ENCODE measurements around the gene CCDC150. TPM values are rescaled to one million over a fixed set of nuclear protein-coding genes. Genes with fewer than 3 reads are reported as not detected.

The CCDC150 gene
- total and polyA plus RNA-seq, 2 of the 8 experiments (the other 6 are each of a cell fraction or from before 2014, with no cell fraction given): 8.3 to 31.9 TPM

- peaks cover 10 to 13% of the 10 kb centered on the region in 2 experiments; a peak in 3 of 4 replicates for H3K9me3 ChIP-seq (ENCODE audit: insufficient read depth in 2 of 2, low read depth in 1 of 2, low read length in 1 of 2)
- no peak overlapping the region for H3K4me3 ChIP-seq (ENCODE audit: extremely low read depth in 1 of 4, insufficient read depth in 2 of 4, low read depth in 3 of 4, low read length in 4 of 4)
- H3K14ac ChIP-seq (ENCODE audit: insufficient read length): no peak overlapping the region
- H3K23ac ChIP-seq (ENCODE audit: insufficient read length): no peak overlapping the region
- no peaks in the 10 kb centered on the region for H3K79me1 ChIP-seq (ENCODE audit: low read depth, low read length)
- H3K18ac ChIP-seq (ENCODE audit: extremely low read depth, low read length): no peak overlapping the region
- no peak overlapping the region for H3K4ac ChIP-seq (replicated peaks; ENCODE audit: insufficient read length, low read depth, low read length)
- H2BK20ac ChIP-seq (ENCODE audit: low read length): no peak overlapping the region
- no peaks in the 10 kb centered on the region for H3K79me2 ChIP-seq (ENCODE audit: control insufficient read depth in 1 of 2, insufficient read depth in 2 of 2, low read length in 2 of 2)
- DNase-seq (ENCODE audit: low read depth in 1 of 2, low spot score in 2 of 2): no peak
- TF ChIP-seq GTF2F1 (IDR thresholded peaks at IDR 0.05; ENCODE audit: borderline replicate concordance, low read depth, low read length): no peak
- no peak overlapping the region for H4K91ac ChIP-seq (replicated peaks; ENCODE audit: insufficient read length, low read length)
- no peaks in the 10 kb centered on the region for H3K27me3 ChIP-seq (replicated peaks in 1 of 4; ENCODE audit: control insufficient read depth in 3 of 4, extremely low read depth in 1 of 4, insufficient read depth in 3 of 4, low read length in 3 of 4)
- no peak overlapping the region for H2BK15ac ChIP-seq (ENCODE audit: low read length)
- no peak overlapping the region for H2AK5ac ChIP-seq (ENCODE audit: low read depth, low read length)
- no peak overlapping the region for H2BK12ac ChIP-seq (ENCODE audit: low read depth, low read length)
- ChIA-PET POLR2A (ENCODE audit: partially characterized antibody) (no interaction called here), CTCF (ENCODE audit: partially characterized antibody) (no interaction called here)
- no peak for FAIRE-seq
- no peak overlapping the region for H4K8ac ChIP-seq (ENCODE audit: extremely low read depth, insufficient read depth, low read length)
- H3K9ac ChIP-seq (replicated peaks in 1 of 4; ENCODE audit: extremely low read depth in 1 of 4, low read depth in 3 of 4, low read length in 3 of 4): no peak overlapping the region
- H4K5ac ChIP-seq (ENCODE audit: insufficient read length, low read depth, low read length): no peak overlapping the region
- no peak overlapping the region for H3K4me2 ChIP-seq (ENCODE audit: insufficient read depth in 1 of 2, low read depth in 2 of 2, low read length in 2 of 2)
- H3K27ac ChIP-seq (ENCODE audit: low read depth, low read length): no peak overlapping the region
- H2BK5ac ChIP-seq (ENCODE audit: low read depth, low read length): no peak overlapping the region
- H2BK120ac ChIP-seq (replicated peaks; ENCODE audit: low read depth, low read length): no peak overlapping the region
- H3K4me1 ChIP-seq (replicated peaks in 1 of 4; ENCODE audit: control insufficient read depth in 3 of 4, insufficient read depth in 4 of 4, low read length in 3 of 4): no peaks in the 10 kb centered on the region
- H3K56ac ChIP-seq (replicated peaks; ENCODE audit: insufficient read length, low read depth, low read length): no peak overlapping the region
- H2AFZ ChIP-seq (ENCODE audit: low read length): no peak overlapping the region
- WGBS, 2 experiments (ENCODE audit: extremely low coverage in 1 of 2, insufficient coverage in 1 of 2, insufficient read length in 1 of 2, insufficient replicate concordance in 2 of 2, low coverage in 1 of 2, low lambda C conversion rate in 2 of 2, missing lambda C conversion rate in 1 of 2): 91% methylated on average over 2 of the region's 2 CpGs; no CpG with 5 or more reads in 1 of the 2 experiments
- no peaks in the 10 kb centered on the region for H3K23me2 ChIP-seq (ENCODE audit: low read depth, low read length)
- peaks cover 0 to 19% (median 4%) of the 10 kb centered on the region in 4 experiments; a peak in 4 of 8 replicates for H3K36me3 ChIP-seq (ENCODE audit: control insufficient read depth in 2 of 4, insufficient read depth in 4 of 4, low read length in 3 of 4)
- no peaks in the 10 kb centered on the region for H4K20me1 ChIP-seq (replicated peaks in 1 of 2; ENCODE audit: control insufficient read depth in 1 of 2, insufficient read depth in 2 of 2, low read length in 2 of 2)
These were observed 73.4 kb downstream of the CCDC150 start for GRCh38 chr2:196712867-196713266.
